KG1 (cell line): ENCODE results near the gene ECI1.

ENCODE experiments used
- DNase-seq: peaks from one replicate; lab custom pipeline; 2025; lab: John Stamatoyannopoulos, UW

ECI1 gene

GRCh38 chr16:2233046-2233775, 18.2 kb downstream of the ECI1 start:
- DNase-seq, result no peak

DNA sequence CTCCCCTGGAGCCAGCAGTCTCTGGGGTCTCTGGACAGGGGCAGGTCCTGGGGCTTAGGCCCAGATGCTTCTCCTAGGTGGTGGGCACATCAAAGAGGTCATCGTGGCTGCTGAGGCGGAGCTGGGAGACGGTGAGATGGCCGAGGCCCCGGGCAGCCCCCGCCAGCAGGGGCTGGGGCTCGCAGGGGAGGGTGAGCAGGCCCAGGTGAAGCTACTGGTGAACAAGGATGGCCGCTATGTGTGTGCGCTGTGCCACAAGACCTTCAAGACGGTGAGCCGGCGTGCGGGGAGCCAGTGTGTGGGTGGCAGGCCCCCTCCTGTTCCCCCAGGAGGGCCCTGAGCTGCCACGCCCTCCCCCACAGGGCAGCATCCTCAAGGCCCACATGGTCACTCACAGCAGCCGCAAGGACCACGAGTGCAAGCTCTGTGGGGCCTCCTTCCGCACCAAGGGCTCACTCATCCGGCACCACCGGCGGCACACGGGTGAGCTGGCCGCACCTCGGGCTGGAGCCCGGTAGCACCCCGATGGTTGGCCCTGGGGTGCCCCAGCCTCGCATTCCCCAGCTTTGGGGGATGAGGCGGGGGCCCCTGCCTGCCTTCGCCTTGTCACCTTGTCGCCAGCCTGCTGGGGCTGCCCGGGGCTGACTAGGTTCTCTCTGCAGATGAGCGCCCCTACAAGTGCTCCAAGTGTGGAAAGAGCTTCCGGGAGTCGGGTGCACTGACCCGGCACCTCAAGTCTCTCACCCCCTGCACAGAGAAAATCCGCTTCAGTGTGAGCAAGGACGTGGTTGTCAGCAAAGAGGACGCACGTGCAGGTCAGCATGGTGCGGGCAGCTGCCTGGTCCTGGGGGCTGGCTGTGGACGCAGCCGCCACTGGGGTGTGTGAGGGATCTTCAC, 19.0 kb downstream of the ECI1 start:
- DNase-seq, result no peak

DNA sequence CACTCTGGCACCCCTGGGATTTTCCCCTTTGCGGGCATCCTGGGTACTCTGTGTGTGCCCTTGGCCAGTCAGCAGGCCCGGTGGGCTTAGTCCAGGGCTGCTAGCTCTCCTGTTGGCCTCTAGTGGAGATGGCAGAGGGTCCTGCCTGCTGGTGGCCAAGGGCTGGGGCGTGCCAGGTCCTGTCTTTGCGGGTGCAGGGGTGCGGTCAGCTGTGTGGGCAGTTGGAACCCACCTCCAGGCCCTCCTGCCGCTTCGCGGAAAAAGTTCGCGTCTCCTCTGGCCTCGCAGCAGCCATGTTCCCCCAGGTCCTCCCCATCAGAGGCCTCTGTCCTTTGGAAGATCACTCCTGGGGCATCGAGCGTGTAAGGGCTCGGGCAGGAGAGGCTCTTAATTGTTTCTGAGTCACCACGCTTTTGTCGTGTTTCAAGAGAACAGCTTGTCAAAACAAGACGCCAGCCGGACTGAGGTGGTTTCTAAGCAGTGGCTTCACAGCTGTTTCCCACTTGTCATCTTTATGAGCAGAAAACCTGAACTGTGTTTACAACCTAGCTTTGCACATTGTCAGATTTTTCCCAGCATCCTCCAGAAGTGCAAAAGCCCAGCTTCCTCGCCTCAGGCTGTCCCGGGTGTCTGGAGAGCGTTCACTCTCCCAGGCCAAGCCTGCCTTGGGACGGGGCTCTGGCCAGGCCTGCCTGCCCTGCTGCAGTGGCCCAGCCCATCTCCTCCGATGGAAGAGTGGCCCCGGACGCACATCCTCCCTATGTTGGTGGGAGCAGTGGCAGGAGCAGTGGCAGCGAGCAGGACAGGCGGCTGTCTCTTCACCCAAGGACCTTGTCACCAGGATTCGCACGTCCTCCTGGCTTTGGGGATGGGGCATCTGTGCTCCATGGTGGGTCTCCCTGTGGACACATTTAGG, 20.1 kb downstream of the ECI1 start:
- no peak for DNase-seq

- no peak for DNase-seq
Measured at GRCh38 chr16:2230376-2230775, 21.0 kb downstream of the ECI1 start.

GRCh38 chr16:2229632-2230250, 21.6 kb downstream of the ECI1 start:
- no peak for DNase-seq

- no peak for DNase-seq
Measured at GRCh38 chr16:2229091-2229490, 22.3 kb downstream of the ECI1 start.

DNA sequence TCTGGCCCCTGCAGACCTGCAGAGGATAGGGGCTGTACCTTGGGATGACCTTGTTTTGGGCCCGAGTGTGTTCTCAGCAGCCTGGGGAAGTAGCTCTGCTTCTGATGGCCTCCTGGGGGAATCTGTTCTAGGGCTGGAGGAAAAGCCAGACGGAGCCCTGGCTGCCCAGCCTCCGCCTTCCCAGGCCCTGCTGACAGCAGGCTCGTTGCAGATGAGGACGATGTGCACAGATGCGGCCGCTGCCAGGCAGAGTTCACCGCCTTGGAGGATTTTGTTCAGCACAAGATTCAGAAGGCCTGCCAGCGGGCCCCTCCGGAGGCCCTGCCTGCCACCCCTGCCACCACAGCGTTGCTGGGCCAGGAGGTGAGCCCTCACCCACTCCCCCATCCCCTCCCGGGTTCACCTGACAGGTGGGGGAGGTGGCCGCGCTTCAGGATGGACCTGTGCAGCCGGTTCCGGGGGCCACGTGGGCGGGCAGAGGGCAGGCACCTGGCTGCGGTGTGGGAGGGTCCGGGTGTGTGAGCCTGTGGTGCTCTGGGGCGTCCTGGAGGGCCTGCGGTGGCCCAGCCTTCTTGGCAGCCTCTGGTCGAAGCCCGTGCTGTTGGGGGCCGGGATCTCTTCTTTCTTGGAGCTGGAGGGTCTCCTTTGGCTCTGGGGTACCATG, 23.1 kb downstream of the ECI1 start:
- no peak for DNase-seq

DNA sequence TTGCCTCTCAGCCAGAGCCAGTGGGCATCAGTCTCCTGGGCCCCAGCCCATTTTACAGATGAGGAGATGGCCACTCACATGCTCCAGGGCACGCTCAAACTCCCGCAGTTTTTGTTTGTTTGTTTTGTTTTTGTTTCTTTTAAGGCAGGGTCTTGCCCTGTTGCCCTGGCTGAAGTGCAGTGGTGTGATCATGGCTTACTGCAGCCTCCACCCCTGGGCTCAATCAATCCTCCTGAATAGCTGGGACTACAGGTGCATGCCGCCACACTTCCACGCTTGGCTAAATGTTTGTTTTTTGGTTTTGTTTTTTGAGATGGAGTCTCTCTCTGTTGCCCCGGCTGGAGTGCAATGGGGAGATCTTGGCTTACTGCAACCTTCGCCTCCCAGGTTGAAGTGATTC, 24.5 kb downstream of the ECI1 start:
- DNase-seq, result no peak

- no peak for DNase-seq
Measured at GRCh38 chr16:2226245-2226793, 25.1 kb downstream of the ECI1 start.

GRCh38 chr16:2223942-2224486, 27.4 kb downstream of the ECI1 start:
- no peak for DNase-seq

- DNase-seq, result peak; percentile 94
Measured at GRCh38 chr16:2223221-2223941, 28.0 kb downstream of the ECI1 start, which contains the start of gene E4F1. TSS of gene E4F1 (plus strand) at chr16:2223591. CDS start at chr16:2223614, 23 bp downstream.

DNA sequence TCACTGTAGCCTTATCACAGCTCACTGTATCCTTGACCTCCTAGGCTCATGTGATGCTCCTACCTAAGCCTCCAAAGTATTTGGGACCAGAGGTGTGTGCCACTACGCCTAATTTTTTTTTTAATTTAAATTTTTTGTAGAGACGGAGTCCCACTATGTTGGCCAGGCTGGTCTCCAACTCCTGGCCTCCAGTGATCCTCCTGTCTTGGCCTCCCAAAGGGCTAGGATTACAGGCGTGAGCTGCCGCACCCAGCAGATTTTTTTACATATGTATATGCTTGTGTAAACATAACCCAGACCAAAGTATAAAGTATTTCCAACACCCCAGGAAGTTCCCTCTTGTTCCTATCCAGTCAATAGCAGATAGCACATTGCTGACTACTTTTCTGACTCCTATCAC, 35.1 kb downstream of the ECI1 start:
- no peak for DNase-seq

GRCh38 chr16:2214719-2214968, 36.7 kb downstream of the ECI1 start, which contains the start of gene PGP:
TSS of gene PGP (minus strand) at chr16:2214840. CDS start at chr16:2214777, 63 bp downstream.
- DNase-seq, result no peak

- DNase-seq, result no peak
Measured at GRCh38 chr16:2213817-2214718, 37.3 kb downstream of the ECI1 start.

DNA sequence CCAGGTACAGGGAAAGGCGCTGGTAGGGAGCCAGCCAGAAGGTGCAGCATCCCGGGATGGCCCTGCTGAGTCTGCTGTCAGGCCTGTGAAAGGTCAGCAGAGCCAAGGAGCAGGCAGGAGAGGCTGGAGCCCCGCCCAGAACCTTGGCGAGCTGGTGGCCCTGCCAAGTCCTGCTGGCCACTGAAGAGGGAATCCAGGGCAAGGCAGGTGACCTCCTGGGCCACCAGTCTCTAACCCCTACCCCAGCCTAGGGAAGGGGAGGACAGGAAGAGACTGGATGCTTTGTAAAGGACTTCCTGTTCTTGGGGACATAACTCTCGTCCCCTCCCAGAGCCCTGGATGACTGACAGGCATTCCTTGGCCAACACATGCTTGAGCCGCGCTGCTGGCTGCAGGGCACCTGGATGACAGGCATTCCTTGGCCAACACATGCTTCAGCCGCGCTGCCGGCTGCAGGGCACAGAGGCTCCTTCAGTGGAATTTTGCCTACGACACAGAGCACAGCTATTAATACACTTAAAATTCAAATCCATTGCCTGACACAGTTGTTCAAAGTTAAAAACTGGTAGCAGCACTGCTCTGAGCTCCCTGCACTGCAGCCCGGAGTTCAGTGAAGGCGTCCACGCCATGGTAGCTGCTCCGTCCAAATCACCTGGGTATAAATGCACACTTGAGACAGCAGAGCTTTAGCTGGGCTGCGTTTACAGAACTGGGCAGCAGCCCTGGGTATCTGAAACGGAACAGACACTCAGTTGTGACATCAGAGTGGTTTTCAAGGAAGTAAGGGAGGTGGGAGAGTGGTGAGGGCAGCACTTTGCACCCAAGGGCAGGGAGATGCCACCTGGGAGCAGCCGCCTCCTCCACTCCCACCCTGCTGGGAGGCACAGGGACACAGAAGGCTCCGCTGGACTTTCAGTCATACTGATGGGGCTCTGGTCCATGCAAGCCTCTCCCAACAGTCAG, 38.7 kb downstream of the ECI1 start:
- no peak for DNase-seq

GRCh38 chr16:2211923-2212347, 39.5 kb downstream of the ECI1 start:
- no peak for DNase-seq
